H1 (cell line): Measurements from ENCODE around the gene ST6GALNAC3. TPM values are rescaled to one million over a fixed set of nuclear protein-coding genes. Genes with fewer than 3 reads are reported as not detected.

ENCODE experiments used
- CTCF ChIA-PET: fragments of 300-600 bp; sonication (Branson Sonifier 250); formaldehyde crosslinking; loops from one replicate; lab custom pipeline; 2021; ENCODE audit not compliant: partially characterized antibody; lab: Charles Lee
- POLR2A ChIA-PET: fragments of 300-600 bp; sonication (Branson Sonifier 250); formaldehyde crosslinking; loops from one replicate; lab custom pipeline; 2021; ENCODE audit warnings: inconsistent platforms; ENCODE audit not compliant: partially characterized antibody; lab: Charles Lee
- DNase-seq, 2 experiments: peaks; one replicate each; pipeline versions ENCODE4 v3.0.0 to v3.0.0-alpha.2; 2010 to 2022; ENCODE audit warnings: low spot score in 2 of 2, low read depth in 1 of 2, mixed read lengths in 1 of 2
- FAIRE-seq: peaks from 2 replicates; lab custom pipeline; 2011; peaks lifted over from hg19 to GRCh38; lab: Jason Lieb, UNC
- H2AFZ ChIP-seq: 2 replicates; pipeline ENCODE4 v1.8.1; 2012; ENCODE audit warnings: low read length, inconsistent platforms
- H2AK5ac ChIP-seq: 2 replicates; pipeline ENCODE4 v1.6.1; 2013; ENCODE audit warnings: low read depth, low read length
- H2BK120ac ChIP-seq: replicated peaks from 2 replicates; pipeline ENCODE3; 2013; ENCODE audit warnings: low read depth, low read length, inconsistent platforms
- H2BK12ac ChIP-seq: 2 replicates; pipeline ENCODE4 v1.6.1; 2013; ENCODE audit warnings: low read depth, low read length
- H2BK15ac ChIP-seq: 2 replicates; pipeline ENCODE4 v1.6.1; 2013; ENCODE audit warnings: low read length
- H2BK20ac ChIP-seq: 2 replicates; pipeline ENCODE4 v1.6.1; 2013; ENCODE audit warnings: low read length
- H2BK5ac ChIP-seq: 2 replicates; pipeline ENCODE4 v1.6.1; 2013; ENCODE audit warnings: low read depth, low read length
- H3K14ac ChIP-seq: 2 replicates; pipeline ENCODE4 v1.6.1; 2013; ENCODE audit warnings: inconsistent platforms; ENCODE audit not compliant: insufficient read length
- H3K18ac ChIP-seq: 2 replicates; pipeline ENCODE4 v1.6.1; 2013; ENCODE audit warnings: low read length; ENCODE audit errors: extremely low read depth
- H3K23ac ChIP-seq: 2 replicates; pipeline ENCODE4 v1.6.1; 2013; ENCODE audit warnings: inconsistent platforms; ENCODE audit not compliant: insufficient read length
- H3K23me2 ChIP-seq: 2 replicates; pipeline ENCODE4 v1.6.1; 2013; ENCODE audit warnings: low read depth, low read length
- H3K27ac ChIP-seq: 2 replicates; pipeline ENCODE4 v1.6.1; 2011; ENCODE audit warnings: low read depth, low read length, inconsistent platforms
- H3K27me3 ChIP-seq, 4 experiments: replicated peaks in 1 of 4; 1 replicate in 1 of 4; 2 replicates in 3 of 4; pipeline versions ENCODE4 v1.6.1 to v1.8.1; 2011 to 2013; ENCODE audit warnings: low read length in 3 of 4, mild to moderate bottlenecking in 3 of 4, inconsistent platforms in 2 of 4, mixed read lengths in 2 of 4, moderate library complexity in 1 of 4; ENCODE audit not compliant: control insufficient read depth in 3 of 4, insufficient read depth in 3 of 4; ENCODE audit errors: extremely low read depth in 1 of 4
- H3K36me3 ChIP-seq, 4 experiments: 2 replicates each; pipeline versions ENCODE4 v1.6.1 to v1.8.1; 2011 to 2013; ENCODE audit warnings: mild to moderate bottlenecking in 4 of 4, low read length in 3 of 4, moderate library complexity in 2 of 4, control low read depth in 1 of 4, inconsistent platforms in 1 of 4; ENCODE audit not compliant: insufficient read depth in 4 of 4, control insufficient read depth in 2 of 4
- H3K4ac ChIP-seq: replicated peaks from 2 replicates; pipeline ENCODE3; 2013; ENCODE audit warnings: low read length, low read depth, mixed read lengths, inconsistent platforms; ENCODE audit not compliant: insufficient read length
- H3K4me1 ChIP-seq, 4 experiments: replicated peaks in 1 of 4; 1 replicate in 1 of 4; 2 replicates in 3 of 4; pipeline versions ENCODE4 v1.6.1 to v1.8.1; 2011 to 2013; ENCODE audit warnings: low read length in 3 of 4, inconsistent platforms in 2 of 4, mixed read lengths in 1 of 4; ENCODE audit not compliant: insufficient read depth in 4 of 4, control insufficient read depth in 3 of 4
- H3K4me2 ChIP-seq, 2 experiments: 2 replicates each; pipeline versions ENCODE4 v1.6.1 to v1.8.1; 2011 to 2013; ENCODE audit warnings: low read depth in 2 of 2, low read length in 2 of 2, control low read depth in 1 of 2, inconsistent platforms in 1 of 2, mild to moderate bottlenecking in 1 of 2; ENCODE audit not compliant: insufficient read depth in 1 of 2
- H3K4me3 ChIP-seq, 4 experiments: fragments of 200-600, 300-600 bp in 1 of 4; sonication (generic), shearing (Covaris generic), sonication (Bioruptor Twin) in 1 of 4; 2 replicates each; pipeline versions ENCODE4 v1.5.1 to v1.8.1; 2011 to 2016; ENCODE audit warnings: low read length in 4 of 4, low read depth in 3 of 4, control low read depth in 2 of 4, inconsistent platforms in 2 of 4, mild to moderate bottlenecking in 2 of 4, mixed read lengths in 1 of 4, moderate library complexity in 1 of 4; ENCODE audit not compliant: insufficient read depth in 2 of 4; ENCODE audit errors: extremely low read depth in 1 of 4
- H3K56ac ChIP-seq: replicated peaks from 2 replicates; pipeline ENCODE3; 2013; ENCODE audit warnings: low read depth, mild to moderate bottlenecking, mixed read lengths, low read length, inconsistent platforms; ENCODE audit not compliant: insufficient read length
- H3K79me1 ChIP-seq: 2 replicates; pipeline ENCODE4 v1.6.1; 2013; ENCODE audit warnings: low read depth, low read length, control low read depth
- H3K79me2 ChIP-seq, 2 experiments: 2 replicates each; pipeline versions ENCODE4 v1.6.1 to v1.8.1; 2012 to 2013; ENCODE audit warnings: low read length in 2 of 2, mild to moderate bottlenecking in 2 of 2, inconsistent platforms in 1 of 2; ENCODE audit not compliant: insufficient read depth in 2 of 2, control insufficient read depth in 1 of 2
- H3K9ac ChIP-seq, 4 experiments: replicated peaks in 1 of 4; 1 replicate in 1 of 4; 2 replicates in 3 of 4; pipeline versions ENCODE4 v1.6.1 to v1.8.1; 2011 to 2013; ENCODE audit warnings: low read depth in 3 of 4, low read length in 3 of 4, control low read depth in 2 of 4, mild to moderate bottlenecking in 2 of 4, moderate library complexity in 2 of 4, inconsistent platforms in 1 of 4; ENCODE audit errors: extremely low read depth in 1 of 4
- H3K9me3 ChIP-seq, 2 experiments: 2 replicates each; pipeline versions ENCODE4 v1.6.1 to v1.8.1; 2012 to 2013; ENCODE audit warnings: mild to moderate bottlenecking in 2 of 2, moderate library complexity in 2 of 2, control low read depth in 1 of 2, inconsistent platforms in 1 of 2, low read depth in 1 of 2, low read length in 1 of 2, mixed read lengths in 1 of 2; ENCODE audit not compliant: insufficient read depth in 2 of 2
- H4K20me1 ChIP-seq, 2 experiments: replicated peaks in 1 of 2; 2 replicates each; pipeline versions ENCODE3 to v1.8.1; 2011 to 2013; ENCODE audit warnings: inconsistent platforms in 2 of 2, low read length in 2 of 2, mild to moderate bottlenecking in 1 of 2; ENCODE audit not compliant: insufficient read depth in 2 of 2, control insufficient read depth in 1 of 2
- H4K5ac ChIP-seq: 2 replicates; pipeline ENCODE4 v1.6.1; 2013; ENCODE audit warnings: low read length, low read depth, mixed read lengths, inconsistent platforms; ENCODE audit not compliant: insufficient read length
- H4K8ac ChIP-seq: 2 replicates; pipeline ENCODE4 v1.8.0; 2013; ENCODE audit warnings: mild to moderate bottlenecking, moderate library complexity, low read length, inconsistent platforms; ENCODE audit not compliant: insufficient read depth; ENCODE audit errors: extremely low read depth
- H4K91ac ChIP-seq: replicated peaks from 2 replicates; pipeline ENCODE3; 2013; ENCODE audit warnings: low read length, mixed read lengths, inconsistent platforms; ENCODE audit not compliant: insufficient read length
- CHD2 ChIP-seq: IDR thresholded peaks from 2 replicates; pipeline ENCODE4 v1.6.1; 2012; ENCODE audit warnings: low read length, improper control_type of control experiment
- EP300 ChIP-seq, 2 experiments: IDR thresholded peaks; 1 replicate in 1 of 2; 2 replicates in 1 of 2; pipeline ENCODE4 v1.6.1; 2011 to 2012; ENCODE audit warnings: low read depth in 2 of 2, low read length in 2 of 2, mild to moderate bottlenecking in 2 of 2, borderline replicate concordance in 1 of 2, inconsistent platforms in 1 of 2, moderate library complexity in 1 of 2
- JUN ChIP-seq: IDR thresholded peaks from 2 replicates; pipeline ENCODE4 v1.6.1; 2011; ENCODE audit warnings: low read depth, mild to moderate bottlenecking, improper control_type of control experiment, low read length
- MAFK ChIP-seq: IDR thresholded peaks from 2 replicates; pipeline ENCODE4 v1.6.1; 2012; ENCODE audit warnings: low read depth, mild to moderate bottlenecking, improper control_type of control experiment, low read length
- POLR2A ChIP-seq, 2 experiments: IDR thresholded peaks; 1 replicate in 1 of 2; 2 replicates in 1 of 2; pipeline ENCODE4 v1.6.1; 2011; ENCODE audit warnings: low read depth in 2 of 2, low read length in 2 of 2, mild to moderate bottlenecking in 2 of 2; ENCODE audit errors: control extremely low read depth in 1 of 2
- POLR2AphosphoS5 ChIP-seq: IDR thresholded peaks from 2 replicates; pipeline ENCODE4 v1.6.1; 2011; ENCODE audit warnings: low read depth, low read length
- POU5F1 ChIP-seq: IDR thresholded peaks from 2 replicates; pipeline ENCODE4 v1.6.1; 2011; ENCODE audit warnings: low read depth, mild to moderate bottlenecking, low read length, moderate library complexity
- RBBP5 ChIP-seq: IDR thresholded peaks from 2 replicates; pipeline ENCODE4 v1.7.1; 2012; ENCODE audit warnings: low read depth, mild to moderate bottlenecking, inconsistent platforms, low read length, moderate library complexity, borderline replicate concordance
- TEAD4 ChIP-seq: IDR thresholded peaks from 2 replicates; pipeline ENCODE4 v1.6.1; 2012; ENCODE audit warnings: low read depth, low read length, inconsistent platforms, mixed read lengths
- WGBS, 2 experiments: shearing (Covaris generic) in 1 of 2; methylation state at CpG; one replicate each; pipeline versions ENCODE4 v1.1.6 to v1.1.7; 2013 to 2015; ENCODE audit warnings: low lambda C conversion rate in 2 of 2, mixed read lengths in 2 of 2, inconsistent platforms in 1 of 2, low coverage in 1 of 2, missing lambda C conversion rate in 1 of 2; ENCODE audit not compliant: insufficient replicate concordance in 2 of 2, insufficient coverage in 1 of 2, insufficient read length in 1 of 2; ENCODE audit errors: extremely low coverage in 1 of 2, missing lambda C conversion rate in 1 of 2; 5-methylcytosine and 5-hydroxymethylcytosine counted together
- polyA plus RNA-seq, 7 experiments: library from polyadenylated mRNA; depleted of rRNA in 3 of 7; stranded (reverse) in 5 of 7; unstranded in 2 of 7; fragments of >200 nt in 5 of 7; fragments of 200-250 nt in 2 of 7; gene quantifications; 1 replicate in 5 of 7; 2 replicates in 1 of 7; 4 replicates in 1 of 7; pipeline versions ENCODE4 v1.2.1 to v1.2.3, GENCODE V29; 2011 to 2013; ENCODE audit warnings: missing spikeins in 2 of 7, mixed read lengths in 2 of 7
- total RNA-seq: library from RNA; stranded (reverse); fragmentation: NEBNext Ultra II Directional; extraction: Animal tissue kit (Norgen Biotek cat#: 25700); gene quantifications from 2 replicates; pipeline ENCODE4 v1.2.1, GENCODE V29; 2021

Gene ST6GALNAC3
- total and polyA plus RNA-seq, 2 of the 8 experiments (the other 6 are each of a cell fraction or from before 2014, with no cell fraction given) = 4.9 to 19.0 TPM

- H3K56ac ChIP-seq = no peak overlapping the region
- 85% methylated on average over 8 of the region's 8 CpGs; no CpG with 5 or more reads in 1 of the 2 experiments for WGBS, 2 experiments
- no peak overlapping the region for H2BK5ac ChIP-seq
- no peak overlapping the region for H3K4ac ChIP-seq
- no peak for FAIRE-seq
- no peak overlapping the region for H4K91ac ChIP-seq
- H2AK5ac ChIP-seq = no peak overlapping the region
- no peaks in the 10 kb centered on the region for H3K79me1 ChIP-seq
- H4K20me1 ChIP-seq = peaks cover 2 to 4% of the 10 kb centered on the region in 2 experiments
- no peak overlapping the region for H2BK12ac ChIP-seq
- no peaks in the 10 kb centered on the region for H3K36me3 ChIP-seq
- no peak overlapping the region for H3K4me2 ChIP-seq
- H3K23ac ChIP-seq = no peak overlapping the region
- H3K27me3 ChIP-seq = no peaks in the 10 kb centered on the region
- no peak overlapping the region for H2BK120ac ChIP-seq
- ChIA-PET CTCF (interaction anchor here (1.3 to 1.5 kb wide), 2 partner anchors 12 to 58 kb away, joined by 3 to 4 read pairs; no protein-coding TSS in a partner anchor), POLR2A (interaction anchor here (1.1 kb wide), 1 partner anchor 49 kb away, joined by 3 read pairs; no protein-coding TSS in a partner anchor)
- H4K8ac ChIP-seq = no peak overlapping the region
- H3K4me3 ChIP-seq = no peak overlapping the region
- H2BK20ac ChIP-seq = no peak overlapping the region
- no peaks in the 10 kb centered on the region for H3K23me2 ChIP-seq
- no peak overlapping the region for H2AFZ ChIP-seq
- DNase-seq = no peak
- no peak overlapping the region for H3K18ac ChIP-seq
- peaks cover 0 to 12% (median 3%) of the 10 kb centered on the region in 4 experiments; a peak in 4 of 7 replicates for H3K4me1 ChIP-seq
- H3K9ac ChIP-seq = no peak overlapping the region
- no peak overlapping the region for H3K27ac ChIP-seq
- peaks cover 0 to 50% of the 10 kb centered on the region in 2 experiments; a peak in 2 of 4 replicates for H3K79me2 ChIP-seq
- no peaks in the 10 kb centered on the region for H3K9me3 ChIP-seq
- no peak overlapping the region for H4K5ac ChIP-seq
- H3K14ac ChIP-seq = no peak overlapping the region
- no peak overlapping the region for H2BK15ac ChIP-seq
- TF ChIP-seq JUN (no peak), POLR2A (IDR thresholded peaks at IDR 0.05; ENCODE audit: control extremely low read depth in 1 of 2, low read depth in 2 of 2, low read length in 2 of 2) (no peak), EP300 (IDR thresholded peaks at IDR 0.05; ENCODE audit: borderline replicate concordance in 1 of 2, low read depth in 2 of 2, low read length in 2 of 2) (no peak), CHD2 (no peak), POU5F1 (no peak), MAFK (no peak), POLR2AphosphoS5 (no peak), RBBP5 (no peak), TEAD4 (no peak)
These were observed 19.2 kb downstream of the ST6GALNAC3 start for GRCh38 chr1:76093522-76094312.
